BE2C (cell line): ENCODE data around the gene STOX2.
A peak's percentile ranks its signal among the peaks of the same experiment; 100 is the strongest.

Source experiments
- DNase-seq: peaks from one replicate; pipeline ENCODE4 v3.0.0-alpha.2; 2020
- H3K27me3 ChIP-seq: fragments of 250-450 bp; sonication (Bioruptor Pico); 2 replicates; pipeline ENCODE4 v1.5.1; 2020; ENCODE audit warnings: mild to moderate bottlenecking
- H3K36me3 ChIP-seq: fragments of 250-450 bp; sonication (Bioruptor Pico); 2 replicates; pipeline ENCODE4 v1.5.1; 2020; ENCODE audit warnings: mild to moderate bottlenecking
- H3K4me1 ChIP-seq: fragments of 250-450 bp; sonication (Bioruptor Pico); 2 replicates; pipeline ENCODE4 v1.5.1; 2020
- H3K4me3 ChIP-seq: 2 replicates; pipeline ENCODE4 v1.5.1; 2011; ENCODE audit warnings: low read depth, low read length
- H3K9me3 ChIP-seq: fragments of 250-450 bp; sonication (Bioruptor Pico); 2 replicates; pipeline ENCODE4 v1.5.1; 2020
- TF ChIP-seq, protein P1 (sequence below): IDR thresholded peaks from 2 replicates; pipeline ENCODE4 v1.5.1; 2012; ENCODE audit warnings: mild to moderate bottlenecking, low read depth, low read length

Gene STOX2

DNA sequence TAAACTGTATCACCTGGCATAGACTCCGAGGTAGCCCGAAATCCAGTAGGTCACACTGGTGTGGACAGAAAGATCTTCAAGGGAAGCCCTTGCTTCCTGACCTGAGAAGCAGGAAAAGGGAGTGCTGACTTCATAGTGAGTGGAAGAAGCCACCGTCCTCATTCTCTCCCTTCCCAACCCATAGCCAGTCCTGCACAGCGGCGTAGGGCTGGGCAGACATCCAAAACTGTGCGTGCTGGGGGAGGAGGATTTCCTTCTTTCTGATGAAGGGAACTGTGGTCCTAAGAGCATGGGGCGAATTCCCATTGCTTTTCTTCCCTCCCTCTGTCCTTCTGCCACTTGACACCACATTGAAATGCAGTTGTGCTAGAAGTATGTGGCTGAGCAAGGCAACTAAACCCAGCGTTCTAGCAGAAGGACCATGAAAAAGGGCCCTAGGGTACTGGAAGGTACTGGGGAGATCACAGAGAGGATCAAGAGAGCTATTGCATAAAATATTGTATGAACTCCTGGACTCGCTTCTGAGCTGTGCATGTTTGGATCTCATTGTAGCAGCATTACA lies 66.9 kb downstream of the STOX2 start:
- peaks cover 7% of the 10 kb centered on the region for H3K4me1 ChIP-seq
- no peaks in the 10 kb centered on the region for H3K27me3 ChIP-seq
- H3K9me3 ChIP-seq: no peaks in the 10 kb centered on the region
- H3K4me3 ChIP-seq: no peak overlapping the region
- TF ChIP-seq, protein P1, sequence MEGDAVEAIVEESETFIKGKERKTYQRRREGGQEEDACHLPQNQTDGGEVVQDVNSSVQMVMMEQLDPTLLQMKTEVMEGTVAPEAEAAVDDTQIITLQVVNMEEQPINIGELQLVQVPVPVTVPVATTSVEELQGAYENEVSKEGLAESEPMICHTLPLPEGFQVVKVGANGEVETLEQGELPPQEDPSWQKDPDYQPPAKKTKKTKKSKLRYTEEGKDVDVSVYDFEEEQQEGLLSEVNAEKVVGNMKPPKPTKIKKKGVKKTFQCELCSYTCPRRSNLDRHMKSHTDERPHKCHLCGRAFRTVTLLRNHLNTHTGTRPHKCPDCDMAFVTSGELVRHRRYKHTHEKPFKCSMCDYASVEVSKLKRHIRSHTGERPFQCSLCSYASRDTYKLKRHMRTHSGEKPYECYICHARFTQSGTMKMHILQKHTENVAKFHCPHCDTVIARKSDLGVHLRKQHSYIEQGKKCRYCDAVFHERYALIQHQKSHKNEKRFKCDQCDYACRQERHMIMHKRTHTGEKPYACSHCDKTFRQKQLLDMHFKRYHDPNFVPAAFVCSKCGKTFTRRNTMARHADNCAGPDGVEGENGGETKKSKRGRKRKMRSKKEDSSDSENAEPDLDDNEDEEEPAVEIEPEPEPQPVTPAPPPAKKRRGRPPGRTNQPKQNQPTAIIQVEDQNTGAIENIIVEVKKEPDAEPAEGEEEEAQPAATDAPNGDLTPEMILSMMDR: no peak
- no peaks in the 10 kb centered on the region for H3K36me3 ChIP-seq
- DNase-seq: peak; percentile 27

DNA sequence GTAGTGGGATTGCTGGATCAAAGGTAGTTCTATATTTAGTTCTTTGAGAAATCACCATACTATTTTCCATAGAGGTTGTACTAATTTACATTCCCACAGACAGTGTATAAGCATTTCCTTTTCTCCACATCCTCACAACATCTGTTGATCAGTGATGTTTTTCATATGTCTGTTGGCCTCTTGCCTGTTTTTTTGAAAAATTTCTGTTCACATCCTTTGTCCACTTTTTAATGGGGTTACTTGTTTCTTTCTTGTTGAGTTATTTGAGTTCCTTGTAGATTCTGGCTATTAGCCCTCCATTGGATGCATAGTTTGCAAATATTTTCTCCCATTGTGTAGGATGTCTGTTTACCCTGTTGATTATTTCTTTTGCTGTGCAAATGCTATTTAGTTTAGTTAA lies 72.6 kb downstream of the STOX2 start:
- no peaks in the 10 kb centered on the region for H3K4me1 ChIP-seq
- H3K9me3 ChIP-seq: no peaks in the 10 kb centered on the region
- H3K4me3 ChIP-seq: no peak overlapping the region
- TF ChIP-seq, protein P1: no peak
- DNase-seq: no peak
- no peaks in the 10 kb centered on the region for H3K36me3 ChIP-seq
- H3K27me3 ChIP-seq: no peaks in the 10 kb centered on the region

DNA sequence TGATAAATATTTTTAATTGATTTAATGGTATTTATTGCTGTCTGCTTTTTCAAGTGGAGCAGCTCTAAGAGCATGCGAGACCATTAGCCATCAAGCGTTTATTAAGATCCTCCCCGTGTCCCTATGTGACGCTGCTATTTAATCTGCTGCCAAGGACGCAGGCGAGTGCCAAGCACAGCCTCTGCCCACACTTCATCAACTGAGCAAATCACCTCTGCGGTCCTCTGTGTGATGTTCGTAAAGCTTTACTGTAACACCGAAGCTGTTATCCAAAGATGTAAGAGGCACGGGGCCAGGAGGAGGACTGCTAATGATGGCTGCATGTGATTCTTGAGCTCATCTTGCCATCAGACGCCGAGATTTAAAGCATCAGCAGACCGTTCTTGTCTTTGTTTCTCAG lies 79.5 kb downstream of the STOX2 start:
- TF ChIP-seq, protein P1: no peak
- no peaks in the 10 kb centered on the region for H3K36me3 ChIP-seq
- H3K4me3 ChIP-seq: no peak overlapping the region
- H3K4me1 ChIP-seq: peaks cover 14% of the 10 kb centered on the region
- no peaks in the 10 kb centered on the region for H3K27me3 ChIP-seq
- DNase-seq: no peak
- H3K9me3 ChIP-seq: no peaks in the 10 kb centered on the region

DNA sequence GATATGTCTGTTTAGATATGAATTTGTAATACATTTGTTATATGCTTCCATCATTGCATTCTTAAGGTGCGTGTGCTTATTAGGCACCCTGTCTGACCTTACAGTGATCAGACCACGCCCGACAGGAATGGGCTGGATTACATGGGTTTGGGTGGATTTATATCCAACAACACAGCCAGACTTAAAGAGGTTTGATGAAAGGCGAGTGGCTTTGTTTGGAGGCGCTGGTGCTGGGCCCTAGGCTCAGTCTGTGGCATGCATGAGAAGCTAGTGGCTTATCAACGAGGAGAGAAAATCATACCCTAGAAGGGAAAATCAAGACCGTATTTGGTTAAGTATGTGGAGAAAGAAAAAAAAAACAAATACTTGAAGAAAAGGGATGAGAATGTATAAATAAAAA lies 80.7 kb downstream of the STOX2 start:
- no peaks in the 10 kb centered on the region for H3K9me3 ChIP-seq
- no peak overlapping the region for H3K4me3 ChIP-seq
- no peaks in the 10 kb centered on the region for H3K27me3 ChIP-seq
- TF ChIP-seq, protein P1: no peak
- peaks cover 14% of the 10 kb centered on the region for H3K4me1 ChIP-seq
- no peak for DNase-seq
- no peaks in the 10 kb centered on the region for H3K36me3 ChIP-seq

DNA sequence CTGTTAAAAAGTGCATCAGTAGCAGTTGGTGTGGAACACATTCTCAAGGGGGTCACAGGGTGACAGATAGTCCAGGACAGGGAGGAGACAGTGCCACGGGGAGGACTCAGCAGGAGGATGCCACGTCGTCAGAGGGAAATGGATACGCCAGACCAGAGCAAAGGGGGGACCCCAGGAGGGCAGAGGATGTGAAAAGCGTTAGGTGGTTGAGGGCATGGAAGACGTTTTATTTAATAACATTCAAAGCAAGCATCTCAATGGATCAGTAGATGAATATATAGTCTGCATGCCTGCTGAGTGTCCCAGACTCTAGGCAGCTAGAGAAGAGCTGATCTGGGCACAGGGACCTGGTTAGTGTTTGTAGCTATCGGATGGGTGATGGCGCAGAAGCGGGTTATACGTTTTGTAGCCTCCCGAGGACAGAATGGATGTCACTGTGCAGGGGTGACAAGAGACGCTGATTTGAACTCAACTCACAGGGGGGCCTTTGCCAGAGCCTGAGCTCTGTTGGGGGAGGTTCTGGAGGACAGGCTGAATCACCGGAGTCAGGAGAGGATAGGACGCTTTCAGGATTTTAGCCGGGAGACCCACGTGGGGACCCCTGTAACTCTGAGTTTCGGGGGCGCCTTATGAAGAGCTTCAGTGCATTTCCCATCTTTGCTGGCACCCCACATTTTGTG lies 81.3 kb downstream of the STOX2 start:
- peaks cover 14% of the 10 kb centered on the region for H3K4me1 ChIP-seq
- TF ChIP-seq, protein P1: no peak
- no peaks in the 10 kb centered on the region for H3K27me3 ChIP-seq
- no peaks in the 10 kb centered on the region for H3K9me3 ChIP-seq
- H3K4me3 ChIP-seq: no peak overlapping the region
- no peak for DNase-seq
- H3K36me3 ChIP-seq: no peaks in the 10 kb centered on the region

DNA sequence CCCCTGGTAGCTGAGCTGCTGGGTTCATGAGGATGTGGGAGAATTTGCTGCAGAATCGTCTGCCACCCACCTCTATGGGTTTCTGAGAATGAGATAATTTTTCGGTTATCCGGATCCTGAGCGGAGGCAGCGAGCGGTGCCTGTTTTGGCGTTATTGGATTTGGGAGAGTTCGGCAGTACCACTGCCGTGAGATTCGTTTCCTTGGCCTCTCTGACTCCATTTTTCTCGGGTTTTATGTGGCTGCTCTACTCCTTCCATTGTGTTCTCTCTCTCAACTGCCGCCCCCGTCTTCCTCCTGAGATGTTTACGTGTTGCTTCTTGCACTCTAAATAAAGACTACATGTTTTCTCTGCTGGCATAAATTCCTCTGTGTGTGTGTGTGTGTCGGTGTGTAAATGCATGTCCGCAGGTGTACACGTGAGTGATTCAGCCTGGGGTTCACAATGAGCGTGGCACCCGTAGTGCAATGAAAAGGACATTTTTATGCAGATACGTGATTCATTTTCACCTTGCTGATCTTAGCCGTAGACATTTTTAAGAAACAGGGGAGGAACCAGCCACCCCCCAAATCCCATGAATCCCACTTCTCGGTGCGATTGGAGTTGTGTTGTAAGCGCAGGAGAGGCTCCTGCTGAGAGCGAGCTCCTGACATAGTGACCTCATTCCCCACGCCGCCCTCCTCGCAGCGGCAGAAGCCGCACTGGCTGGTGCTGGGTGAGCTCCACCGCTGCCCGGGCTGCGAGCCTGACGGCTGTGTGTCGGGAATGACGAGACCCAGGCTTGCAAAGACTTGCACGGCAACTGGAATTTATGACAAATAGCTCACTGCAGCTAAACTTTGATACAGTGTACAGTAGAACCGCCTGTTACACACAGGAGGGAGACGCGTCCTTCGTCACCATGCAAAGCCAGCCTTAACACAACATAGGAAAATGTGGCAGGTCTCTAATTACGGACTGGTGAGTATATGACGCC lies 82.2 kb downstream of the STOX2 start:
- H3K9me3 ChIP-seq: no peaks in the 10 kb centered on the region
- H3K36me3 ChIP-seq: no peaks in the 10 kb centered on the region
- peak overlapping the region; percentile 78 for H3K4me3 ChIP-seq
- TF ChIP-seq, protein P1: no peak
- DNase-seq: peak; percentile 89
- H3K4me1 ChIP-seq: peaks cover 14% of the 10 kb centered on the region
- no peaks in the 10 kb centered on the region for H3K27me3 ChIP-seq
